ENCODE results near the gene AP5S1.
A peak's percentile ranks its signal among the peaks of the same experiment; 100 is the strongest.

DNA sequence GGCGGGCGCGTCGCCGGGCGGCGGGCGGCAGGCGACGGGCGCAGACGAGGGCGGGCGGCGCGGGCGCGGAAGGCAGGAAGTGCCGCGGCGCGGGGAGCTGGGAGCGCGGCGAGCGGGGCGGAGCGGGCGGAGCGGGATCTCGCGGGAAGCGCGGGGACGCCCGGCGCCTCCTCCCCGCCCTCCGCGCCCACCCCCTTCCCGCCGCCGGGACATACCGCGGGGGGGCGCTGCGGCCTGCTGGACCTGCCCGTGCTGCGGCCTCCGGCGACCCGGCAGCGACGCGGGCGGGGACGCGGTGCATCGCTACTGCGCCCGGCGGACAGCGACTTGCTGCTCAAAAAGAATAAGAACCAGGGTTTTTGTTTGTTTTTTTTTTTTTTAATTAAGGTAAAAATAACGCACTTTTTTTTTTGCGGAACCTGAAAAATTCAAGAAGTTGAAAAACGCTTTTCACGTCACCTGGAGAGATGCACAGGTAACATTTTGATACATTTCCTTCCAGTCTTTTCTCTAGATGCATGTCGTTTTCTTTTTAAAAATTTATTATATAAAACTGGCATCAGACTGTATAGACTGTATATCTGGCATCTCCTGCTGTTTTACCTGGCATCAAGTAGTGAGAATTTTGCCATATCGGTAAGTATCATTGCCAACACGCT is 33.6 kb upstream of the AP5S1 start, which contains the start of gene CENPB:
- TF ChIP-seq POLR2A (IDR thresholded peaks at IDR 0.05), result no peak
- TF ChIP-seq, protein P1, sequence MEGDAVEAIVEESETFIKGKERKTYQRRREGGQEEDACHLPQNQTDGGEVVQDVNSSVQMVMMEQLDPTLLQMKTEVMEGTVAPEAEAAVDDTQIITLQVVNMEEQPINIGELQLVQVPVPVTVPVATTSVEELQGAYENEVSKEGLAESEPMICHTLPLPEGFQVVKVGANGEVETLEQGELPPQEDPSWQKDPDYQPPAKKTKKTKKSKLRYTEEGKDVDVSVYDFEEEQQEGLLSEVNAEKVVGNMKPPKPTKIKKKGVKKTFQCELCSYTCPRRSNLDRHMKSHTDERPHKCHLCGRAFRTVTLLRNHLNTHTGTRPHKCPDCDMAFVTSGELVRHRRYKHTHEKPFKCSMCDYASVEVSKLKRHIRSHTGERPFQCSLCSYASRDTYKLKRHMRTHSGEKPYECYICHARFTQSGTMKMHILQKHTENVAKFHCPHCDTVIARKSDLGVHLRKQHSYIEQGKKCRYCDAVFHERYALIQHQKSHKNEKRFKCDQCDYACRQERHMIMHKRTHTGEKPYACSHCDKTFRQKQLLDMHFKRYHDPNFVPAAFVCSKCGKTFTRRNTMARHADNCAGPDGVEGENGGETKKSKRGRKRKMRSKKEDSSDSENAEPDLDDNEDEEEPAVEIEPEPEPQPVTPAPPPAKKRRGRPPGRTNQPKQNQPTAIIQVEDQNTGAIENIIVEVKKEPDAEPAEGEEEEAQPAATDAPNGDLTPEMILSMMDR (IDR thresholded peaks at IDR 0.05), result peak; percentile 30 to 87 (median 58)

Measured in adrenal gland (tissue), 5 donors.